MG63 (cell line): ENCODE data around the gene TNNC1. TPM values are rescaled to one million over a fixed set of nuclear protein-coding genes. Genes with fewer than 3 reads are reported as not detected.

ENCODE experiments used
- DNase-seq: peaks from one replicate; pipeline ENCODE4 v3.0.0-alpha.2; 2020
- H3K27me3 ChIP-seq: fragments of 250-450 bp; sonication (Bioruptor Pico); 2 replicates; pipeline ENCODE4 v1.5.1; 2020; ENCODE audit warnings: mild to moderate bottlenecking, moderate library complexity
- H3K36me3 ChIP-seq: fragments of 250-450 bp; sonication (Bioruptor Pico); 2 replicates; pipeline ENCODE4 v1.5.1; 2020; ENCODE audit warnings: mild to moderate bottlenecking, moderate library complexity
- H3K4me3 ChIP-seq: fragments of 250-450 bp; sonication (Bioruptor Pico); 2 replicates; pipeline ENCODE4 v1.5.1; 2020; ENCODE audit warnings: mild to moderate bottlenecking, moderate library complexity
- H3K9me3 ChIP-seq: fragments of 250-450 bp; sonication (Bioruptor Pico); 2 replicates; pipeline ENCODE4 v1.5.1; 2020; ENCODE audit warnings: mild to moderate bottlenecking, moderate library complexity
- total RNA-seq: library from RNA; depleted of rRNA; stranded (reverse); fragments of >200 nt; shearing (Covaris generic); gene quantifications from 2 replicates; pipeline ENCODE4 v1.2.3, GENCODE V29; 2014; ENCODE audit warnings: low replicate concordance

Gene TNNC1
- total RNA-seq, 1 experiment from 2014 or later: 0.99 TPM

DNA sequence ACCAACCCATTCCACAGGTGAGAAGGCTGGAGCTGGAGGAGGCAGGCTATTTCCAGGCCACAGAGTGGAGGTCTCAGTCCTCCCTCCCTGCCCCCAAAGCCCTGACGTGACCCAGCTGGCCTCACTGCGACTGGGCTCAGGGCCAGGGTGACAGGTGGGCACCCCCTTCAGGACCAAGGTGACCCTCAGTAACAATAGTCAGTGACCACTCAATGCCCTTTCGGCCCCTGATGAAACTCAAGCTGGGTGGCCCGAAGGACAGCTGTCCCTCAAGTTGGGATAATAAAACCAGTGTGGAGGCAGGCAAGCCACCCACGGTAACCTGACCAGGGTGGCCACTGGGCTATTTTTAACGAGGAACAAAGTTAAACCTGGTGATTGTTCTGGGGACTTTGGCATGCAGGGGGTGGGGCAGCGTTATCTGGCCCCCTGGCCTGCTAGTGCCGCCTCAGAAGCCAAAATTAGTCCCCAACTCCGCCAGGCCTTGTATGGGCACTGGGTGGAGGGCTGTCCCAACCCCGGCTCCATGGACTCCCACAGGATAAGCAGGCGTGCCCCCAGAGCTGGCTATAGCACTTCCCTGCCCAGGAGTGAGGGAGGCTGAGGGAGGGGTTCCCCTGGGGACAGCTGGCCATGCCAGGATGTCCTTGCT, 1.1 kb downstream of the TNNC1 start:
- DNase-seq: no peak
- H3K36me3 ChIP-seq: no peaks in the 10 kb centered on the region
- no peaks in the 10 kb centered on the region for H3K9me3 ChIP-seq
- no peaks in the 10 kb centered on the region for H3K27me3 ChIP-seq
- H3K4me3 ChIP-seq: no peak overlapping the region

- no peaks in the 10 kb centered on the region for H3K36me3 ChIP-seq
- no peak for DNase-seq
- H3K9me3 ChIP-seq: no peaks in the 10 kb centered on the region
- no peaks in the 10 kb centered on the region for H3K27me3 ChIP-seq
- no peak overlapping the region for H3K4me3 ChIP-seq
Observed at GRCh38 chr3:52452126-52452525, 1.7 kb downstream of the TNNC1 start.

GRCh38 chr3:52451237-52452083, 2.4 kb downstream of the TNNC1 start:
- DNase-seq: no peak
- Histone ChIP-seq H3K27me3 (no peaks in the 10 kb centered on the region), H3K9me3 (no peaks in the 10 kb centered on the region), H3K36me3 (no peaks in the 10 kb centered on the region), H3K4me3 (no peak overlapping the region)

- no peaks in the 10 kb centered on the region for H3K27me3 ChIP-seq
- H3K4me3 ChIP-seq: no peak overlapping the region
- H3K9me3 ChIP-seq: no peaks in the 10 kb centered on the region
- no peaks in the 10 kb centered on the region for H3K36me3 ChIP-seq
- DNase-seq: no peak
Observed at GRCh38 chr3:52450489-52451236, 3.2 kb downstream of the TNNC1 start.

- Histone ChIP-seq H3K4me3 (no peak overlapping the region), H3K27me3 (no peaks in the 10 kb centered on the region), H3K9me3 (no peaks in the 10 kb centered on the region), H3K36me3 (no peaks in the 10 kb centered on the region)
- DNase-seq: no peak
Observed at GRCh38 chr3:52447512-52448355, 6.1 kb downstream of the TNNC1 start.

GRCh38 chr3:52446631-52447511, 7.0 kb downstream of the TNNC1 start:
- H3K4me3 ChIP-seq: no peak overlapping the region
- peak; percentile 28 for DNase-seq
- no peaks in the 10 kb centered on the region for H3K9me3 ChIP-seq
- H3K27me3 ChIP-seq: no peaks in the 10 kb centered on the region
- H3K36me3 ChIP-seq: no peaks in the 10 kb centered on the region

DNA sequence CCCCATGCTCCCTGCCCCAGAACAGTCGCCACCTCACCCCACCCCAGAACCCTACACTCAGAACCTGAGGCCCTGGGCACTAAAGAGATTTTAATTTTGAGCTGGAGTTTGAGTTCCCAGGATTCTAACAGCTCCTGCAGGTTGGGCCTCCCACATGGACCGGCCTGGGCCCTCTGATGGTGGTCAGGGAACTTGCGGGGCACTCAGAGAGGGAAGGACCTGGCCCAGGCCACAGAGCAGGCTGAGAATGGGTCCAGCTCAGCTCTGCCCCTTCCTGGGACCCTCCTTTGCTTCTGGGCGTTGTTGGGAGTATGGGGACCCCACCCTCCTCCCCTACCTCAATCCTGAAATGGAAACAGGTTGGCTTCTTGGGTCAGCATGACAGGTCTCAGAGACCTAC, 7.8 kb downstream of the TNNC1 start:
- Histone ChIP-seq H3K36me3 (no peaks in the 10 kb centered on the region), H3K4me3 (no peak overlapping the region), H3K27me3 (no peaks in the 10 kb centered on the region), H3K9me3 (no peaks in the 10 kb centered on the region)
- DNase-seq: no peak

- H3K27me3 ChIP-seq: no peaks in the 10 kb centered on the region
- H3K9me3 ChIP-seq: no peaks in the 10 kb centered on the region
- H3K36me3 ChIP-seq: no peaks in the 10 kb centered on the region
- peak; percentile 56 for DNase-seq
- H3K4me3 ChIP-seq: no peak within 1 kb of the TSS
Observed at GRCh38 chr3:52444860-52445793, 8.7 kb downstream of the TNNC1 start, which contains the start of gene SEMA3G. TSS of gene SEMA3G (minus strand) at chr3:52445103. CDS start at chr3:52445027, 76 bp downstream.

DNA sequence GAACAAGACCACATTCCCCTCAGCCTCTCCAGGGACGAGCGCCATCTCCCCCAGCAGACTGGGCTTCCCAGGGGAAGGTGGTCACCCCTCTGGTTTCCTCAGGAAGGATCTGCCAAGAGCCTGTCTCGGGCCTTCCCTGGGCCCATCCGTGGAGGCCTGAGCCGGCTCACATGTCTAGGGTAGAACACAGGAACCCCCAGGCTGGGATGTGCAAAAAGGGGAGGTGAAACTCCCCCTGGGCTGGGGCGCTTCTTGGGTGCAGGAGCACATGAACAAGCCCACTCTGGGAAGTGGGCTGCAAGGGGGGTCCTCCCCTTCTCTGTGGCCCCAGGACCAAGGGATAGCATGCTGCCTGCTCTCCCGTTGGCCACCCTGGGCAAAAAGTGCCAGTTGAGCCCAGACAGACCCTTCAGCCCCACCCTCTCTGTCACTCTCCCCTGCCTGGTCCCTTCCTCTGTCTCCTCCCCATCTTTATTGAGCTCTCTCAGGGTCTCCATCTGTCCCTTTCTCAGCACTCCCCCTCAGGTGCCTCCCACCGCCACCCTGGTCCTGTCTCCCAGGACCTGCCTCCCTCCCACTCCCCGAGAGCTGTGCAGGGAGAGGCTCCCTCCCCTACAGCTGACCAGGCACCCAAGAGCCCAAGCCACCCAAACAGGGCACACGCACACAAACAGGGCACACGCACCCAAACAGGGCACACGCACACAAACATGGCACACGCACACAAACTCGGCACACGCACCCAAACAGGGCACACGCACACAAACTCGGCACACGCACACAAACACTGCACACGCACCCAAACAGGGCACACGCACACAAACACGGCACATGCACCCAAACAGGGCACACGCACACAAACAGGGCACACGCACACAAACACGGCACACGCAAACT, 9.8 kb downstream of the TNNC1 start:
- no peak for DNase-seq

GRCh38 chr3:52443268-52443610, 10.6 kb downstream of the TNNC1 start:
- H3K9me3 ChIP-seq: no peaks in the 10 kb centered on the region
- DNase-seq: no peak
- no peak overlapping the region for H3K4me3 ChIP-seq
- H3K27me3 ChIP-seq: no peaks in the 10 kb centered on the region
- no peaks in the 10 kb centered on the region for H3K36me3 ChIP-seq

More for the DNA sequence above, 9.8 kb downstream of the TNNC1 start:
- Histone ChIP-seq H3K27me3 (no peaks in the 10 kb centered on the region), H3K36me3 (no peaks in the 10 kb centered on the region), H3K9me3 (no peaks in the 10 kb centered on the region), H3K4me3 (no peak overlapping the region)

GRCh38 chr3:52442409-52443267, 11.2 kb downstream of the TNNC1 start:
- Histone ChIP-seq H3K27me3 (no peaks in the 10 kb centered on the region), H3K36me3 (no peaks in the 10 kb centered on the region), H3K9me3 (no peaks in the 10 kb centered on the region), H3K4me3 (no peak overlapping the region)
- no peak for DNase-seq

DNA sequence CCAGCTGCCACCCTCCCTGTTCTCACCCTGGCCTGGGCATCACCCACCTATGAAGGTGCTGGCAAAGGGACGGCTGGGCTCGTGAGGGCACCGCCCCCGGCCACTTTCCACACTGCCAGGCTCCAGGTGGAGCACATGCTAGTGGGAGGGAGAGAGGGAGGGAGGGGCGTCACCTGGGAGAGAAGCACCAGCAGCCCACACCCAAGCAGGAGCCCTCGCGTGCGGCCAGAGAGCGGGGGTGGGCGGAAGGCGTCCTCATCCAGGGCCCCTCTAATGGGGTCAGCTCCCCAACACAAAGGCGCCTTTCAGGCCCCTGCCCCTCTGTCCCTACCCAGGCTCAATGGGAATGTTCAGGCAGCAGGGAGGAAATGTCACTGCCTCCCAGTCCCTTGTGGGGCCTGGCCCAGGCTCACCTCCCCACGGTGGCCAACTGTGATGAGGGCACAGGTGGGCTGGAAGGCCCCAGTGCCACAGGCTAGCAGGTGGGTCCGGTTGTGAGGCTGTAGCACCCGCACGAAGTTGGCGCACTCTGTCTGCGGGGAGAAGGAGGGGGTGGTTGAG, 12.0 kb downstream of the TNNC1 start:
- Histone ChIP-seq H3K36me3 (no peaks in the 10 kb centered on the region), H3K9me3 (no peaks in the 10 kb centered on the region), H3K4me3 (no peak overlapping the region), H3K27me3 (no peaks in the 10 kb centered on the region)
- no peak for DNase-seq
